ENCODE data around the gene C12orf57. TPM values are rescaled to one million over a fixed set of nuclear protein-coding genes. Genes with fewer than 3 reads are reported as not detected.
"Not testable (repeated sequence)": the region's sequence is repeated elsewhere in the genome, so short reads cannot be mapped to it uniquely, and the experiment has no call there.

C12orf57 gene
- total RNA-seq, 5 donors from 2014 or later (not counting 1 experiment from before 2014, with no cell fraction given), result 256 to 466 (median 412) TPM

DNA sequence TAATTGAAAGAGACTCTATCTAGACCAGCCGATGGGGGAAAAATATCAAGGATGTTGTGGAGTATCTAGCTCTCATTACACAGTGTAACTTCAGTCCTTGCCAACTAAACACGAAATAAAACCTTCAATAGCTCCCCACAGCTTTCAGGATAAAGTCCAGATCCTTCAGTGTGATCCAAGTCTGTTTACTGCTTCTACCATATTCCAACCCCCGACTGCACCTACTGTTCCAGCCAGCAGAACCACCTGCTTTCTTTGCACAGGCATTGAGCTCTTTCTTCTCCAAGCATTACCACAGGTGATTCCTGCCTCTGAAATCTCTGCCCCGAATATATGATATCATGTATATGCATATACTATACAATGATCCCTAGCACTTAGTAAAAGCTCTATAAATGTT is 41.4 kb upstream of the C12orf57 start:
- Histone ChIP-seq H3K9me3 (no peaks in the 10 kb centered on the region), H3K36me3 (ENCODE audit: control insufficient read depth in 2 of 2, extremely low read depth in 1 of 2, insufficient read depth in 1 of 2, low read length in 1 of 2) (no peaks in the 10 kb centered on the region), H3K27me3 (replicated peaks in 1 of 2; ENCODE audit: control insufficient read depth in 2 of 2, extremely low read depth in 1 of 2, insufficient read depth in 2 of 2, low read length in 1 of 2) (no peaks in the 10 kb centered on the region), H3K4me3 (ENCODE audit: control insufficient read depth in 1 of 2, extremely low read depth in 1 of 2, low read length in 1 of 2) (no peak overlapping the region), H3K27ac (ENCODE audit: low read length) (no peak overlapping the region), H3K4me1 (ENCODE audit: control insufficient read depth in 1 of 2, extremely low read depth in 1 of 2, insufficient read depth in 2 of 2, low read length in 2 of 2) (peaks cover 8 to 15% of the 10 kb centered on the region in 2 experiments)
- ChIA-PET CTCF (interaction anchor here (0.5 to 1.6 kb wide), 4 partner anchors 11 to 481 kb away, joined by 3 to 6 read pairs (median 4); partner anchors contain the start of genes C12orf57 (in 1 of the 2) and RNU7-1 (in 1 of the 2)), POLR2A (interaction anchor here in 1 of 2 donors (0.6 kb wide), 1 partner anchor 171 kb away, joined by 4 read pairs; no protein-coding TSS in a partner anchor)
- H3K27ac Mint-ChIP-seq, result no peak overlapping the region
- ATAC-seq (replicated peaks in 1 of 4) (no peak), DNase-seq (no peak)
- no peaks in the 10 kb centered on the region for H3K27me3 Mint-ChIP-seq
- no peaks in the 10 kb centered on the region for H3K36me3 Mint-ChIP-seq
- WGBS (ENCODE audit: insufficient coverage), result 80% methylated on average over 1 of the region's 4 CpGs
- no peak overlapping the region for H3K4me3 Mint-ChIP-seq
- peaks cover 5 to 7% (median 7%) of the 10 kb centered on the region in 3 donors for H3K4me1 Mint-ChIP-seq
- no peaks in the 10 kb centered on the region for H3K9me3 Mint-ChIP-seq

DNA sequence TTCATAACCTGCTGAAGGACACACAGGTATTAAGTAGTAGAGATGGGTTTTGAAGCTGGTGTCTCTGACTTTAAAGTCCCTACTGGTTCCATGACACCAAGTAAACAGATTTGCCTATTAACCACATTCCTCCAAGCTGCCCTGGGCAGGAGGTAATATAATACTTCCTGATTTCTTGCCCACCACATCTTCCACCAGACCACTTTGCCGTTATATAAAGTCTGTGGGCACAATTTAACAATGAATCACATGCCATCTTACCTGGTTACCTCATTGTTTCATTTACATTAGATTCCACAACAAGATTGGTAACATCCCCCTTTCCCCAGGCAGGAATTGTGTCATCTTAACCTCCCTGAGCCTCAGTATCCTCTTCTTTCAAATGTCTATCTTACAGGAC is 40.1 kb upstream of the C12orf57 start:
- H3K27me3 ChIP-seq (replicated peaks in 1 of 2; ENCODE audit: control insufficient read depth in 2 of 2, extremely low read depth in 1 of 2, insufficient read depth in 2 of 2, low read length in 1 of 2), result no peaks in the 10 kb centered on the region
- ATAC-seq (replicated peaks in 1 of 4) (no peak), DNase-seq (no peak)
- H3K27ac ChIP-seq (ENCODE audit: low read length), result peak overlapping the region; percentile 93
- Mint-ChIP-seq H3K9me3 (no peaks in the 10 kb centered on the region), H3K27ac (no peak overlapping the region), H3K27me3 (no peaks in the 10 kb centered on the region), H3K4me1 (peaks cover 5 to 7% (median 7%) of the 10 kb centered on the region in 3 donors), H3K36me3 (no peaks in the 10 kb centered on the region), H3K4me3 (no peak overlapping the region)
- ChIA-PET CTCF (interaction anchor here (0.6 to 1.5 kb wide), 3 partner anchors 13 to 34 kb away, joined by 4 to 6 read pairs (median 4); no protein-coding TSS in a partner anchor), POLR2A (interaction anchor here in 1 of 2 donors (0.5 to 1.5 kb wide), 2 partner anchors 16 to 51 kb away, joined by 3 to 4 read pairs; partner anchors contain the start of gene USP5)
- H3K9me3 ChIP-seq, result no peaks in the 10 kb centered on the region
- no peaks in the 10 kb centered on the region for H3K36me3 ChIP-seq (ENCODE audit: control insufficient read depth in 2 of 2, extremely low read depth in 1 of 2, insufficient read depth in 1 of 2, low read length in 1 of 2)
- 100% methylated on average over 1 of the region's 1 CpG for WGBS (ENCODE audit: insufficient coverage)
- H3K4me1 ChIP-seq (ENCODE audit: control insufficient read depth in 1 of 2, extremely low read depth in 1 of 2, insufficient read depth in 2 of 2, low read length in 2 of 2), result peaks cover 8 to 15% of the 10 kb centered on the region in 2 experiments
- H3K4me3 ChIP-seq (ENCODE audit: control insufficient read depth in 1 of 2, extremely low read depth in 1 of 2, low read length in 1 of 2), result no peak overlapping the region

DNA sequence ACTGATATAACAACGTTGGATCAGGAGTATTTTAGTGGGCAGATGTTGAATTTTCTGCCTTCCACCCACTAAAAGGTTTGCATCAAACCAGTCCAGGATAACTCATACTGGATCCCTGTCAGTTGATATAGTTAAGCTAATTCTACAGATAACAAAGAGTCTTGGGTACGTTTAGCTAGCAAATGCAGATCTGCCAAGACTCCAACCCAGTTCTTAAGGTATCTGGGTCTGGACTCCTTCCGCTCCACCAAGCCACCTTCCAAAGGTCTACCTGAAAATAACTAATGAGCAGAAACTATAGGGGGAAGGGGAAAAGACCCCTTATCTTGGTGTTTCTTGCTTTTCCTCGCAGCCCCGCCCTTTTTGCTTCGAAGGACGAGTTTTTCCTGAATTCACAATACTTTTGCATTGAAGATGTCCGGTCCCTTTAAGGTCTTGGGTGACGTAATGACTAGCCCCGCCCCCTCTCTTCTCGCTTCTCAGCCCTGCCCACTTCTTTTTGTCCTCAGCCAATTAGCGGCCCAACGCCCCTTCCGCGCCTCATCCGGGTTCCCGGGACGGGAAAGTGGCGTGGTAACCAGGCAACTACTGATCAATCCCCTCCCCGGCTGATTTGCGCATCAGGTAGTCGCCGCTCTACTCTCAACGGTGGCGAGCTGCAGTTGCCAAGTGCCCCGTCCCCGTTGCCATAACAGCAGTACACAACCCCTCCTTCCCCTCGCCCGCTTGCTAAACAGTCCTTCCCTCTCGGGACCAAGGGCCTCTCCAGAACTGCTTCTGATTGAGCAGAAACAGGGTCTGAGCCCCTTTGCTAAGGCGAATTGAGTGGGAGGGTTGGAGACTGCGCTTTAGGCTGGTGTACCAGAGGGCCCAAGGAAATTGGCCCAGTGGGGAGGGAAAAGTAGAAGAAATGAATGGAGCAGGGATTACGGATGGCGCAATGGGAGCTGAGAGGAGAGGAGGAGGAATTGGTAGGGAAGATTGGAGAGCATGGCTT is 39.2 kb upstream of the C12orf57 start, which contains the start of gene LRRC23:
TSS of gene LRRC23 (plus strand) at position 543 of the 997 bp plus-strand sequence. CDS start 812 bp downstream, outside the sequence.
- H3K36me3 Mint-ChIP-seq, result no peaks in the 10 kb centered on the region
- H3K27ac Mint-ChIP-seq, result no peak within 1 kb of the TSS
- WGBS (ENCODE audit: insufficient coverage), result 5% methylated on average over 27 of the region's 34 CpGs
- CTCF ChIA-PET, result interaction anchor here (0.5 to 1.9 kb wide), 9 partner anchors 13 to 240 kb away, joined by 3 to 11 read pairs (median 4); partner anchors contain the start of gene SPSB2 (in 1 of the 2)
- peak within 1 kb of the TSS; percentile 68 to 83 for H3K4me3 ChIP-seq (ENCODE audit: control insufficient read depth in 1 of 2, extremely low read depth in 1 of 2, low read length in 1 of 2)
- H3K27me3 Mint-ChIP-seq, result no peaks in the 10 kb centered on the region
- no peaks in the 10 kb centered on the region for H3K9me3 ChIP-seq
- peaks cover 8 to 15% of the 10 kb centered on the region in 2 experiments for H3K4me1 ChIP-seq (ENCODE audit: control insufficient read depth in 1 of 2, extremely low read depth in 1 of 2, insufficient read depth in 2 of 2, low read length in 2 of 2)
- peaks cover 4 to 5% (median 4%) of the 10 kb centered on the region in 3 donors for H3K4me1 Mint-ChIP-seq
- peak; percentile 97 to 98 (median 98) for ATAC-seq (replicated peaks in 1 of 4)
- DNase-seq, result peak; percentile 87 to 99 (median 96)
- no peak within 1 kb of the TSS for H3K4me3 Mint-ChIP-seq
- no peaks in the 10 kb centered on the region for H3K27me3 ChIP-seq (replicated peaks in 1 of 2; ENCODE audit: control insufficient read depth in 2 of 2, extremely low read depth in 1 of 2, insufficient read depth in 2 of 2, low read length in 1 of 2)
- H3K36me3 ChIP-seq (ENCODE audit: control insufficient read depth in 2 of 2, extremely low read depth in 1 of 2, insufficient read depth in 1 of 2, low read length in 1 of 2), result no peaks in the 10 kb centered on the region
- POLR2A ChIA-PET, result interaction anchor here (0.5 to 1.5 kb wide), 7 partner anchors 9 to 52 kb away, joined by 3 to 12 read pairs (median 4); partner anchors contain the start of genes C12orf57 (in 1 of the 2), RNU7-1 (in 1 of the 2) and USP5 (in 1 of the 2)
- no peaks in the 10 kb centered on the region for H3K9me3 Mint-ChIP-seq
- peak within 1 kb of the TSS; percentile 93 for H3K27ac ChIP-seq (ENCODE audit: low read length)

DNA sequence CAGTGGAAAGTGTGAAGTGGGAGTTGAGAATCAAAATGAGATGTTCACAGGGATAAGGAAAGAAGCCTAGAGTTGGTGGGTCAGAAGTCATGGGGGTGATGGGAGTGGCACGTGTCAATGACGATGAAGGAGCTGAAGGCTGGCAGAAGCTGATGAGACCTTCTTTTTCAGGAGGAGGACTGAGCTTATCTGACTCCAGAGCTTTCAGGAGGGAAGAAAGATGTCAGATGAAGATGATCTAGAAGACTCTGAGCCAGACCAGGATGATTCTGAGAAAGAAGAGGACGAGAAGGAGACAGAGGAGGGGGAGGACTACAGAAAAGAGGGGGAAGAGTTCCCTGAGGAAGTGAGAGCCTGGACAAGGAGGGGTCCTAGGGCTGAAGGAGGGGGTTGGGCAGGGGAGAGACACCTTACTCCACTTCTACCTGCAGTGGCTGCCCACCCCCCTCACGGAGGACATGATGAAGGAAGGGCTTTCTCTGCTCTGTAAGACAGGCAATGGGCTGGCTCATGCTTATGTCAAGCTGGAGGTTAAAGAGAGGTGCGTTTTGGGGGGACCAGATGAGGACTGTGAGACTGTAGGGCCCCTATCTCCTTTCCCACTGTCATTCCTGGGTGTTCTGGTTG is 38.3 kb upstream of the C12orf57 start:
- no peaks in the 10 kb centered on the region for H3K36me3 ChIP-seq (ENCODE audit: control insufficient read depth in 2 of 2, extremely low read depth in 1 of 2, insufficient read depth in 1 of 2, low read length in 1 of 2)
- no peaks in the 10 kb centered on the region for H3K27me3 ChIP-seq (replicated peaks in 1 of 2; ENCODE audit: control insufficient read depth in 2 of 2, extremely low read depth in 1 of 2, insufficient read depth in 2 of 2, low read length in 1 of 2)
- CTCF ChIA-PET, result interaction anchor here (0.6 to 1.9 kb wide), 8 partner anchors 11 to 241 kb away, joined by 3 to 11 read pairs (median 4); partner anchors contain the start of gene SPSB2 (in 1 of the 2)
- ATAC-seq (replicated peaks in 1 of 4), result no peak
- Mint-ChIP-seq H3K36me3 (no peaks in the 10 kb centered on the region), H3K27ac (no peak overlapping the region), H3K9me3 (no peaks in the 10 kb centered on the region), H3K4me1 (peaks cover 0 to 2% (median 0%) of the 10 kb centered on the region in 3 donors), H3K27me3 (no peaks in the 10 kb centered on the region), H3K4me3 (no peak overlapping the region)
- WGBS (ENCODE audit: insufficient coverage), result 100% methylated on average over 2 of the region's 5 CpGs
- peak overlapping the region; percentile 93 for H3K27ac ChIP-seq (ENCODE audit: low read length)
- peak overlapping the region; percentile 68 to 83 for H3K4me3 ChIP-seq (ENCODE audit: control insufficient read depth in 1 of 2, extremely low read depth in 1 of 2, low read length in 1 of 2)
- POLR2A ChIA-PET, result interaction anchor here (0.6 to 1.7 kb wide), 7 partner anchors 8 to 53 kb away, joined by 3 to 12 read pairs (median 4); partner anchors contain the start of genes C12orf57 (in 1 of the 2), RNU7-1 (in 1 of the 2), SPSB2 (in 1 of the 2) and USP5 (in 1 of the 2)
- no peaks in the 10 kb centered on the region for H3K9me3 ChIP-seq
- H3K4me1 ChIP-seq (ENCODE audit: control insufficient read depth in 1 of 2, extremely low read depth in 1 of 2, insufficient read depth in 2 of 2, low read length in 2 of 2), result peaks cover 8 to 15% of the 10 kb centered on the region in 2 experiments
- DNase-seq, result no peak

DNA sequence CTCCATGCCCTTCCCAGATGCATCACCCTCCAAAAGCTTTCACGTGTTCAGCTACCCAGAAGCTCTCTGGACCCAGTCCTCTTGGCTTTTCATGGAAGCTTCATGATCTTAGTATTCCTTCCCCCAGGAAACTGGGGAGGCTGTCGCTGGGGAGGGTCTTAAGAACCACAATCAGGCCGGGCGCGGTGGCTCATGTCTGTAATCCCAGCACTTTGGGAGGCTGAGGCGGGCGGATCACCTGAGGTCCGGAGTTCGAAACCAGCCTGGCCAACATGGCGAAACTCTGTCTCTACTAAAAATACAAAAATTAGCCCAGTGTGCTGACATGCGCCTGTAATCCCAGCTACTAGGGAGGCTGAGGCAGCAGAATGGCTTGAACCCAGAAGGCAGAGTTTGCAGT is 35.7 kb upstream of the C12orf57 start:
- ATAC-seq (replicated peaks in 1 of 4); H3K27me3 Mint-ChIP-seq; H3K9me3 ChIP-seq; H3K4me3 ChIP-seq (ENCODE audit: control insufficient read depth in 1 of 2, extremely low read depth in 1 of 2, low read length in 1 of 2); CTCF ChIA-PET; H3K4me3 Mint-ChIP-seq; H3K27ac Mint-ChIP-seq; H3K9me3 Mint-ChIP-seq; H3K36me3 Mint-ChIP-seq; H3K36me3 ChIP-seq (ENCODE audit: control insufficient read depth in 2 of 2, extremely low read depth in 1 of 2, insufficient read depth in 1 of 2, low read length in 1 of 2); H3K4me1 Mint-ChIP-seq; DNase-seq; H3K27ac ChIP-seq (ENCODE audit: low read length); H3K27me3 ChIP-seq (replicated peaks in 1 of 2; ENCODE audit: control insufficient read depth in 2 of 2, extremely low read depth in 1 of 2, insufficient read depth in 2 of 2, low read length in 1 of 2): not testable (repeated sequence)
- WGBS (ENCODE audit: insufficient coverage), result 89% methylated on average over 4 of the region's 11 CpGs
- POLR2A ChIA-PET, result interaction anchor here (0.6 to 1.5 kb wide), 2 partner anchors 30 to 222 kb away, joined by 3 to 8 read pairs; no protein-coding TSS in a partner anchor
- peaks cover 8 to 20% of the 10 kb centered on the region in 2 experiments for H3K4me1 ChIP-seq (ENCODE audit: control insufficient read depth in 1 of 2, extremely low read depth in 1 of 2, insufficient read depth in 2 of 2, low read length in 2 of 2)

Data from T-cell (primary cell).